DMS 273 treated with DMSO at 0.1 percent for 48 hours (cell line): ENCODE results near the gene PTDSS2.
A peak's percentile ranks its signal among the peaks of the same experiment; 100 is the strongest.
"Not testable (repeated sequence)": the region's sequence is repeated elsewhere in the genome, so short reads cannot be mapped to it uniquely, and the experiment has no call there.

Source experiments
- DNase-seq: peaks from one replicate; lab custom pipeline; 2025; lab: John Stamatoyannopoulos, UW

Gene PTDSS2

DNA sequence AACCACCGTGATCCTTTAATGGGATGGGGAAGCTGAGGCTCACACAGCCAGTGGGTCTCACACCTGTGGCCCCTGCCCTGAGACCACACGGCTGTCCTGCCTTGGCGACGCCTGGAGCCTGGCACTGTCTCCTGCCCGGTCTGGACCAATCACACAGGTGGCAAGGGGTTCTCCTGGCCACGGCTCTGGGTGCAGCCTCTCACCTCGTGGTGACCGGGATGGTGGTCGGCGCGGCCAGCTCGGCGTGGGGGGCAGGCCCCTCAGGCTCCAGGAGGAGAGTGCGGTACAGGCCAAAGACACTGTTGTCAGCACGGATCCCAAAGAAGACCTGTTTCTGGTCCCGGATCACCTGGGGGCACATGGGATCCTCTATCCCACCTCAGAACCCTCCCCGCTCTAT lies 17.0 kb upstream of the PTDSS2 start:
- DNase-seq: no peak

DNA sequence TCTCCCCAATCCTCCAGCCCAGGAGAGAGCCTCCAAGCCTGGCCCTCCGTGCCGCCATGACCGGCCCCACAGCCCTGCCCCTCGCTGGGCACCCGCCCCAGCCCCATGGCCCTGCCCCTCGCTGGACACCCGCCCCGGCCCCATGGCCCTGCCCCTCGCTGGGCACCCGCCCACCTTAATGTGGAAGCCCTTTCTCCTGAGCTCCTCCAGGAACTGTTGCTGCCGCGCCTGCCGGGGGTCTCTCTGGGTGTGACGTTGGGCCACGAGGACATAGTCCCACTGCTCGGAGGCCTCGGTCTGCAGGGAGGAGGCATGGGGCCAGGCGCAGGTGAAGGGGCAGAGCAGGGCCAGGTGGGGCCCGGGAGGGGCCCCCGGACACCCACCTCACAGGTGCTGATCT lies 16.4 kb upstream of the PTDSS2 start:
- no peak for DNase-seq

DNA sequence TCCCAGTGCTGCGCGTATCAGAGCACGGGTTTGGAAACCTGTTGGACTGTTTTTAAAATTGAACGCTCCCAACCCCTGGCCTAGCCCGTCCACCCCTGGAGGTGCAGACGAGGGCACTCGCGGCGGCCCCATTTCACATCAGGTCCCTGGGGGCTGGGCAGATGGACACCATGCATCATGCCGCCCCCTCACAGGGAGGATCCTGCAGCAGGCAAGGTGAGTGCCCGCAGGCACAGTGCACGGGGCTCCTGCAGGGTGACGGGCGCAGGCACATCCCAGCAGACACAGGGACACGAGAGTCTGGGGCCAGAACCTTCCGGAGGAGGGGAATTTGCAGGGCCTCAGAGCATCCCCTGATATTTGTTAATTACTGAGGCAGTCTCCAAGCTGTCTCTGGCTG lies 15.6 kb upstream of the PTDSS2 start:
- DNase-seq: no peak

DNA sequence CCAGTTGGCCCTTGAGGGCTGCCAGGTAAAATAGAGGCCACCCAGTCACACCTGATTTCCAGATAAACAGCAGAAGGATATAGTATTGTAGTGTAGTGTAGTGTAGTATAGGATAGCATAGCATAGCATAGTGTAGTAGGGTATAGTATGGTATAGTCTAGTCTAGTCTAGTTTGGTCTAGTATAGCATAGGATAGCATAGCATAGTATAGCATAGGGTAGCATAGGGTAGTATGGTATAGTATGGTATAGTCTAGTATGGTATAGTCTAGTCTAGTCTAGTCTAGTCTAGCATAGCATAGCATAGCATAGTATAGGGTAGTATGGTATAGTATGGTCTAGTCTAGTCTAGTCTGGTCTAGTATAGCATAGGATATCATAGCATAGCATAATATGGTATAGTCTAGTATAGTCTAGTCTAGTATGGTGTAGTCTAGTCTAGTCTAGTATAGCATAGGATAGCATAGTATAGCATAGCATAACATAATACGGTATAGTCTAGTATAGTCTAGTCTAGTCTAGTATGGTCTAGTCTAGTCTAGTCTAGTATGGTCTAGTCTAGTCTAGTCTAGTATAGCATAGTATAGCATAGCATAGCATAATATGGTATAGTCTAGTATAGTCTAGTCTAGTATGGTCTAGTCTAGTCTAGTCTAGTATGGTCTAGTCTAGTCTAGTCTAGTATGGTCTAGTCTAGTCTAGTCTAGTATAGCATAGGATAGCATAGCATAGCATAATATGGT lies 14.9 kb upstream of the PTDSS2 start:
- DNase-seq: not testable (repeated sequence)

DNA sequence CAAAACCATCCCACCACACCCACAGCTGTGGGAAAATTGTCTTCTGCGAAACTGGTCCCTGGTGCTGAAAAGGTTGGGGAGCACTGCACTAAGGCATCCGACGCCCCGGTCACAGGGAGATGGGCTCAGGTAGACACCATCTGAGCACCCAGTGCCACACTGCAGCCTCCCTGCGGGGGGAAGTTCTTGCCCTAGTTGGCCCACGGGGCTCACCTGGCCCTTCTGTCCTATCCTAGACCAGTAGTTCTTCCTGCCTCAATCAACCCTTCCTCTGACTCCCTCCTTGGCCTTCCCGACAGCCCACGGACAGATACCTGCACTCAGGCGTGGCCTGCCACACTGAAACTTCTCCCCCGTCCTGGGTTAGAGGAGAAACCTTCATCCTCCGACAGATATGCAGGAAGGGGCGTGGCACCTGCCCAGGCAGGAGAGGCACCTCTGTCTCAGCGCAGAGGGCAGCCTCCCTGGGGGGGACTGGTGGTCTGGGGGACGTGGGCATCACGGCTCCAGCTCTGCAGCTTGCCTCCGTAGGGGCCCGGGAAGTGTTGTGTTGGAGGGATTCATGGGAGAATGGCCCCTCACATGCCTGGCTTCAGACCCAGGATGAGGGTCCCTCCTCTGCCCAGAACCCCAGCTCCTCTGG lies 12.7 kb upstream of the PTDSS2 start:
- no peak for DNase-seq

DNA sequence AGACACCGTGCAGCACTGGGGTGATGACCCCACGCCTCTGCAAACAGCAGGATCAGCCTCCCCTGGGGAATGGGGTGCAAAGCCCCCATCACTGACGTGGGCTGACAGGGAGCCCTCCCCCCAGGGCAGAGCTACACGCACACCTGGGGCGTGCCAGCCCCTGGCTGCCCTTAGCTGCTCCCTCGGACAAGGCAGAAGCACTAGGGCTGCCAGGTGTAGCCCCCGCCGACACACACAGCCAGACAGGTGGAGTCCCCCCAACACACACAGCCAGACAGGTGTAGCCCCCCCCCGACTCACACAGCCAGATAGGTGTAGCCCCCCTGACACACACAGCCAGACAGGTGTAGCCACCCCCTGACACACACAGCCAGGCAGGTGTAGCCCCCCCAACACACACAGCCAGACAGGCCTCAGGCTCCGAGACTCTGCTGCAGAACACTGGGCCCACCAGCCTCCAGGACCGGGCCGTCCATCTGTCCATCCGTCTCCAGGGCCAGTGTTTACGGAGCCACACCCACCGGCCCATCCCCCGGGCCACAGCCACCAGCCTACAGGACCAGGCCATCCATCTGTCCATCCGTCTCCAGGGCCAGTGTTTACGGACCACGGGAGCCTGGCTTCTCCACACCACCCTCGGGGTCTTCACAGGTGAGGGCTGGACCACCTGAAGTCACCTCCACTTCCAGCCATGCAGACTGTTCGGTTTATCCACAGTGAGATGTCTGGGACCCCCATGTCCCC lies 11.8 kb upstream of the PTDSS2 start:
- no peak for DNase-seq

DNA sequence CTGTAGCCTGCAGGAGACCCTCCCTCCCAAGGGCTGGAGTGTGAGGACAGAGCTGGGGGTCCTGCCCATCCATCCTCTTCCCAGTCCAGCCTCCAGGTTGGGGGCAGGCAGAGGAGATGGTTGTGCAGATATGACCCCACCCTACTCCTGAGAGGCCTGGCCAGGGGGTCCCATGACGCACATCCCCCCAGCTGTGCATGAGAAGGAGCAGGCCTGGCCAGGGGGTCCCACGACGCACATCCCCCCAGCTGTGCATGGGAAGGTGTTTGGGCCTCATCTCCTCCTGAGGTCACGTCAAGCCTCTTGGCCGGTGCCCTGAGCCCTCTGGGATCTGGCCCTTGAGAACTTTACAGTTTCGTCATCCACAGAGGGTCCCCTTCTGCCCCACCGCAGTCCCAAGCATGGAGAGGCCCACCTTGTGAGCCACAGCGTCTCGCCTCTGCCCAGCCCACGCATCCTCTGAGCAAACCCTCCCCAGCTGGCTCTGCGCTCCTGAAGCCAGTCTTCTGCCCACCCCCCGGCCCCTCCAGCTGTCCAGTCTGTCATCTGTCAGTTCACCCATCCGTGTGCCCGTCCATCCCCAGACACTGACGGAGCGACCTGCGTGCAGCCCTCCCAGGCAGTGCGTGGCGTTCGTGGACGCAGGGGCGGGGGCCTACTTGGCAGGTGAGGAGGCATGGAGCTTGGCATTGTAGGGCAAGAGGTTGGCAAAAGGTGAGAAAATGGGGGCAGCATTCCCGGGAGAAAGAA lies 10.6 kb upstream of the PTDSS2 start:
- no peak for DNase-seq

DNA sequence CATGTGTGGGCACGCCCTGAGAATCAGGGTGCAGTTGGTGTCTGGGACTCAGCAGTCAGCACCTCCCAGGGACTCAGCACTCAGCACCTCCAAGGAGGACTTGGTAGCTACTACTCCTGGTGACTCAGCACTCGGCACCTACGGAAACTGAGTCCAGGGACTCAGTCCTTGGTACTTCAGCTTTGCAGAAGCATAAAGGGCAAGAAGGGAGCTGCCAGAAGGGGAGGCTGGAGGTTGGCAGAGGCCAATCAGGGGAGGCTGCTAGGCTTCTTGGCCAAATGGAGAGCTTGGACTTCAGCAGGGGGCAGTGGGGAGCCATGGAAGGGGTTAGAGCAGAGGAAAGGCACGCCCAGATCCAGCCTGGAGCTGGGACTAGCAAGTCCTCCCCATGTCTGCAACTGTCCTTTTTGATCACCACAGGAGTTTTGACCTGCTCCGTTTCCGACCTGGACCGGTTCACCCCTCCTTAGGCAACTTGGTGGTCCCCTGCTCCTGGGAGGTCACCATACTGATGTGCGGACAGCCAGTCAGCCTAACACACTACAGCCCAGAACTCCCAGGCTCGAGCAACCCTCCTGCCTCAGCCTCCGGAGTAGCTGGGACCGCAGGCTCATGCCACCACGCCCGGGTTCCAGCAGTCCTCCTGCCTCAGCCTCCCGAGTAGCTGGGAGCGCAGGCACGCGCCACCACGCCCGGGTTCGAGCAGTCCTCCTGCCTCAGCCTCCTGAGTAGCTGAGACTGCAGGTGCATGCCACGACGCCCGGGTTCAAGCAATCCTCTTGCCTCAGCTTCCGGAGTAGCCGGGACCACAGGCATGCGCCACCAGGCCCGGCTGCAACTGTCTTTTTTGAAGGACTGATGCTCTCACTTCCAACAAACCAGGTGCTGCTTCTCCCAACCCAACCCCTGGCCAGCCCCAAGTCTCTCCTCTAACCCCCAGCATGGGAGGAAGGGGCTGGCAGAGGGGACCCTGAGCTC lies 9.7 kb upstream of the PTDSS2 start:
- DNase-seq: no peak

DNA sequence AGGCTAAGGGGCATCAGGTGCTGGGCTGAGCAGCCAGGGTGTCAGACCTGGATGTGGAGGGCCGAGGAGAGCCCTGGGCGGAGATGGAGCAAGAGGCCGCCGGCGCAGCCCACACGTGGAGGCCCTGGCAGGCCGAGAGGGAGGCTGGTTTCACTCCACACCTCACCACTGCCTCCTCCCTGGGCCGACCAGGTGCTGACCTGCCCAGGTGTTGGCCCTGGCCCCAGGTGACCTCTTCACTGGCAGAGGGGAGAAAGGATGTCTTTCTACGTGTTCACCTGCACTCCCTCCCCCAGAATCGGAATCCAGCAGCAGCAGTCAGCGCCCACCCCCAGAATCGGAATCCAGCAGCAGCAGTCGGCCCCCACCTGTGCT lies 9.0 kb upstream of the PTDSS2 start:
- no peak for DNase-seq

DNA sequence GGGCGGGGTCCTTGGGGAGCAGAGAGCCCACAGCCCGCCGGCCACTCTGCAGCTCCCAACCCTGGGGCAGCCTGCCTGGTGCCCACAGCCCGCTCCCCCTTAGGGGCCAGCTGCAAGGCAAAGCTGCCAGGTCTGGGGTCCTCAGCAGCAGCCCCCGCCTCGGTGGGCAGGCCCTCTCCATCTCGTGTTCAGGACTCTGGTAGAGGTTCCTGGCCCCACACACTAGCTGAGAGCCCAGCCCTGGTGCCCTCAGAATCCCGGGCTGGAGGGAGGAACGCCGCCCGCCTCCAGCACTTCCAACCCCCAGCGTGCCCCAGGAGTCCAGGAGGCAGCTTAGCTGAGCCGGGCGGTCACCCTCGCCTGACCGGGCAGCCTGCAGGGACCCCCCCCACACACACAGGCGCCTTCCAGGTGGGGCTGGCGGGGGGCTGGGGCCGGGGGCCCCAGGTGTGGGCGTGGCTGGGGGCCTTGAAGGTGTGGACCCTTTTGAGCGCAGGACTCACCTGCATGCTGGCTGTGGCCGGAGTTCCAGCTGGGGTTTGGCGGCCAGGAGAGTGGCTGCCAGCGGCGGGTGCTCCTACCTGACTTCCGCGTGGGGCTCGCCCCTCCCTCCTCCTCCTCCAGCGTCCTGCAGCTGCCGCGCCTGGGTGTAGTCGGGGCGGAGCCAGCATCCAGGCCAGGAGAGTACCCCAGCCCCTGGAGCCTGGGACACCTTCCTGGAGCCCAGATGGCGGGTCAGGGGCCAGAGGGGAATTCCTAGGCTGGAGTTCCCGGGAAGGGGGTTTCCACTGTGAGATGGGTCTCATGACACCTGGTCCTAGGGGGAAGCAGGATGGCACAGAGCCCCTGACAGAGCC lies 8.4 kb upstream of the PTDSS2 start, which contains the start of gene ANO9:
Gene ANO9 (minus strand): TSS at position 594 of the 857 bp plus-strand sequence. CDS start 85 bp downstream, at position 509.
- DNase-seq: no peak

DNA sequence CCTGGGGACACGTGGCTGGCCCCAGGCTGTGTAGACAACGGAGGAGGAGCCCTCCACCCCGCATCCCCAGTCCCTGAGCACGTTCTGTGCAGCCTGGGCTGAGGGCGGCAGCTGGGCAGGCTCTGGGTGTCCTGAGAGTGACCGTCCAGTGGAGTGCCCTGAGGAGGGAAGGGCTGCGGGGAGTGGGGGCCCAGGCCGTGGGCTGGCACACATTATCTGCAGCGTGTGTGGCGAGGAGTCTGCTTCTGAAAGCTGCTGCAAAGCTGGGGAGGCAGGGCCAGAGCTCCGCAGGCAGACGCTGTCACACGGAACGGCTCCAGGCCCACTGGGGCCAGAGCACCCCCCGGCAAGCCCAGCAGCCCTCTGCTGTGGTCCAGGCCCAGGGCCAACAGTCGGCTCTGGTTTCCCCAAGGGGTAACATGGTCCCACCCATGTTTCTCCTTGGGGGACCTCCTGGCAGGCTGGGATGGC lies 7.4 kb upstream of the PTDSS2 start:
- no peak for DNase-seq

DNA sequence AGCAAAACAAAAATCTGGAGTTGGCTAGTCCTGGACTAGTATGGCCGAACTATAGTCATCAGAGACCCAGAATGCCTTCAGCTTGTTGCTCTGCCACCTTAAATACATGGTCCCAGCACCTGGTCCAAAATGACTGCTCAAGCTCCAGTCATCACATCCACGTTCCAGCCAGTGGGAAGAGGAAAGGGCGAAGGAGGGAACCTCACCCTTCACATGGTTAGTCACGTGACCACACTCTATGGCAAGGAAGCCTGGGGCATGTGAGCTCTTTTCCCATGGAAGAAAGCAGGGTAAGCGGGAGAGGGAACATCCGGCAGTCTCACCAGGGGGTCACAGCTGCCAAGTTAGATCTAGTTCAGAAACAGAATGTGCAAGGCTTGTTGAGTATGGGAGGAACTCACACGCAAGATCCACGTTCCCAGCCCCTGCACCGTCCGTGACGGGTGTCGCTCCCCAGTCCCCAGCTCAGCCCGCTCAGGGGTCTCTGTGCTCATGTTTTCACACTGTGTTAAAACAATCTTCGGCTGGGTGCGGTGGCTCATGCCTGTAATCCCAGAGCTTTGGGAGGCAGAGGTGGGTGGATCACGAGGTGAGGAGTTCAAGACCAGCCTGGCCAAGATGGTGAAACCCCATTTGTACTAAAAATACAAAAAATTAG lies 6.4 kb upstream of the PTDSS2 start:
- DNase-seq: peak; percentile 20

DNA sequence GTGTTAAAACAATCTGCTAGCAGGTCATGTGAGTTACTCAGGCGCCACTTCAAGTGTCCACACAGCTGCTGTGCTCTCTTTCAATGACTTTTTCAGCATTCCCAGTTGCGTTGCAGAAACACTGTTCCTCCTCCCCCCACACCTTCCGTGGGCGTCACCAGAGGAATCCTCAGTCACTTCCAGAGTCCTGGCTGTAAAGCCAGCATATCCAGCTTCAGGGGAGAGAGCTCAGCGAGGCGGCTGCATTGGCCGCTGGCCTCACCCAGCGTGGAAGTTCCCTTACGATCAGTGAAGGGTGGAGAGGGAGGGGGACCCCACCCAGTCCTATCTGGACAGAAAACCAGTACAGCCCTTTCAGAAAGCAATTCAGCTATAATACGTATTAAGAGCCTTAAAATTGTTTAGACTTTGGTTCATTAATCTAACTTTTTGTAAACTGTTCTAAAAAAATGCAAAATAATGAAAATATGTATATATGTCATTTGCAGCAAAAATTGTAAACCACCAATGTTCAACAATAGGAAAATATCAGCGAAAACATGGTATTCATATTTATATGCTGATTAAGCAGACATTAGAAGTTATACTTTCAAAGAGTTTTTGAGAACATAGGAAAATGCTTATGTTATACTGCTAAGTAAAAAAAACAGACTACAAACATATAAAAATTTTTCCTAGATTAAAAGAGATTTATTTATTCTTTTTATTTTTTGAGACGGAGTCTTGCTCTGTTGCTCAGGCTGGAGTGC lies 5.5 kb upstream of the PTDSS2 start:
- DNase-seq: no peak

DNA sequence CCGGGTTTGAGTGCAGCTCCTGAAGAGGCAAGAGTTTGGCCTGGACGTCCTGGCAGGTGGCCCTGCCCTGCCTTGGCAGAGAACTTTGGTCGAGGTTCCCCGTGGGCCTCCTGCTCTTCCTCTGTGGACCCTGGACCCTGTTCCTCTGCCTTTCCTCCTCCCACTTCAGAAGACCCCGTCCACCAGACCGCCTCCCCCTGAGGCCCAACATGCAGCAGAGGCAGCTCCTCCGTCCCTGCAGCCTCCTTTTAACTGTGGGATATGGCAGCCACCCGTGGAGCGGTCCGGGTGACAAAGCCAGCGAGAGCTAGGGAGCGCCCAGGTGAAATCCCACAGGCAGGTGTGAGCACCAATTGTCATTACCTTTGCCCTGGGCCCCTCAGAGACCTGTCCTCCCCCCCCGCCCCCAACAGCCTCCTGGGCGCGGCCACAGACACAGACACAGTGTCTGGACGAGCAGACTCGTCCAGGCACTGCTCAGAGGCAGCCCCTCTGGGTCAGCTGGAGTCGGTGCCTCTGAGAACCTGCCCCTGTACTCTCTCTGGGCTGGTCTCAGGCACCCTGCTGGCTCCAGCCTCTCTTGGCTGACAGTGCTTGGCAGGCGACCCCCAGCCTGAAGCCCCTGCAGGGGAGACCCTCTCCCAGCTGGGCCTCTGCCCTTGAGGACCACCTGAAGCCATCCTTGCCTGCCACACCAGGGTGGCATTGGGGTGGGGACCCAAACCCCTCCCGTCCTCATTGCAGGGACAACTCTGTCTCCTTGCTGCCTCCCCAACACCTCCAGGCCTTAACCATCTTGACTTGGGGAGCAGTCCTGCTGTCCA lies 4.1 kb upstream of the PTDSS2 start:
- no peak for DNase-seq

DNA sequence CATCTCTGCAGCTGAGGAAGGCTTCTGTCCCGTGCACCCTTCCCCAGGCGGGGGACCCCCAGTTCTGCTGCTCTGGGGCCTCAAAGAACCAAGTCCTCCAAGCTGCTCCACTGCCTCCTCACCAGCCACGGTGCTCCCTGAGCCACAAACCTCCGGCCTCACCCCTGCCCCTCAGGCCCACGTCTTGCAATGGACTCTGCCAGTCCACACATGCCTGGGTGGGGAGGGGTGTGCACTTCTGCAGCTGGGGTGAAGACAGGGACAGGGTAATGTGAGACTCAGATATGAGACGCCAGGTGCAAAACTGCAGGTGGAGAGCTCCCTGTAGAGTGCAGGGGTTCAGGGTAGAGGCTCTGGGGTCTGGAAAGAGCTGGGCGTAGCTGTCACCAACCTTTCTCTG lies 3.2 kb upstream of the PTDSS2 start:
- DNase-seq: no peak

DNA sequence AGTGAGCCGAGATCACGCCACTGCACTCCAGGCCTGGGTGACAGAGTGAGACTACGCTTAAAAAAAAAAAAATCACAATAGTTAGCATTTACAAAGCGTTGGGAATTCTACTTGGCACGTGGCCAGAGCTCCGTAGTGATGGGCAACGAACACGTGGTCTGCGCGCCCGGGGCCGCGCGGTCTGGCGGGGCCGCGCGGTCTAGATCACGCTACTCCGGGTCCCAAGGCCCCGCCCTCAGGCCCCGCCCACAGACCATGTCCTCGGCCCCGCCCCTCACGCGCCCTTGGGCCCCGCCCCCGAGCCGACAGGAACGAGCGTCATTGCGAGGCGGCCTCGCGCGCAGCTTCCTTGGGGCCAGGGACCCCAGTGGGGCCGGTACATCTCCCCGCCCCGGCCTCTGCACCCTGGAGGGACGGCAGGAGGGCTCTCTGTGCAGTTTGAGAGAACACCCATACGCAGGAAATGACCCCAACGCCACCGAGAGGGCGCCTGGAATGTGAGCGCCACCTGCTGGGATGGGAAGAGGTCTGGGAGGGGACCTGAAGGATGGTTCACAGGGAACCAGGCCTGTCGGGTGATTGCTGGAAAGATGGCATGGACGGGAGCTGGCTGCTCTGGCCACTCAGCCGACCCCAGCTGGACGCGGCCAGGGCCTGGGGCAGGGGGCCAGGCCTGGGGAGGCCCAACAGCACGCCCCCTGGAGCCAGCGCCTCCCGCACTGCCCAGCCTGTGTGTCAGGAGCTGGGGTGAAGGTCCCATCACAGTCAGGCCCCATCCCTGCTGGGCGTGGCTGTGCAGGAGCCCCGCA lies 2.0 kb upstream of the PTDSS2 start:
- peak; percentile 50 for DNase-seq
